NAMALWA (cell line): ENCODE data around the gene LLGL2.
"Not testable (repeated sequence)": the region's sequence is repeated elsewhere in the genome, so short reads cannot be mapped to it uniquely, and the experiment has no call there.

ENCODE experiments used
- DNase-seq: peaks from one replicate; pipeline ENCODE4 v3.0.0-alpha.2; 2015; ENCODE audit warnings: low spot score

LLGL2 gene

DNA sequence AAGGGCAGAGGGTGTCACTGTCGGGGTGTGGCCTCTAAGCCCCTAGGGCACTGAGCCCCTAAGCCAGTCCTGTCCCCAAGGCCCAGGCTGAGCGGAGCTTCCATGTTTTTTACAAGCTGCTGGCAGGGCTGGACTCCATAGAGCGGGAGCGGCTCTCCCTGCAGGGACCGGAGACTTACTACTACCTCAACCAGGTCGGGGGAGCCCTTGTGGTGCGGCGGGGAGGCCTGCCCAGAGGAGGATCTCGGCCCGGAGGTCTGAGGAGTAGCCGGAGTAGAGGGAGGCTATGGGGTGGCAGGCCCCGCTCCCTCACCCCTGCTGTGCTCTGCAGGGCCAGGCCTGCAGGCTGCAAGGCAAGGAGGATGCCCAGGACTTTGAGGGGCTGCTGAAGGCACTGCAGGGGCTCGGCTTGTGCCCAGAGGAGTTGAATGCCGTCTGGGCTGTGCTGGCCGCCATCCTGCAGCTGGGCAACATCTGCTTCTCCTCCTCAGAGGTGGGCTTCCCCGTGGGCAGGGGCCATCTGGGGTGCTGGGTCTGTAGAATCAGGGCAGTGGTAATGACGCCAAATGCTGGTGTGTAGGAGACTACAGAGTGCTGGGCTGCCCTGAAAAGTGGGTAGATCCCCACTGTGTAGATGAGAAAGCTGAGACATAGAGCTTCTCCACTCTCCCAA is 67.0 kb downstream of the LLGL2 start:
- no peak for DNase-seq

DNA sequence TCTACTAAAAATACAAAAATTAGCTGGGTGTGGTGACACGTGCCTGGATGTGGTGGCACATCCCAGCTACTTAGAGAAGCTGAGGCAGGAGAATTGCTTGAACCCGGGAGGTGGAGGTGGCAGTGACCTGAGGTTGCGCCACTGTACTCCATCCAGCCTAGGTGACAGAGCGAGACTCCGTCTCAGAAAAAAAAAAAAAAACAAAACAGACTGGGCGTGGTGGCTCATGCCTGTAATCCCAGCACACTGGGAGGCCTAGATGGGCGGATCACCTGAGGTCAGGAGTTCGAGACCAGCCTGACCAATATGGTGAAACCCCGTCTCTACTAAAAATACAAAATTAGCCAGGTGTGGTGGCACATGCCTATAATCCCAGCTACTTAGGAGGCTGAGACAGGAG is 67.9 kb downstream of the LLGL2 start:
- not testable (repeated sequence) for DNase-seq

DNA sequence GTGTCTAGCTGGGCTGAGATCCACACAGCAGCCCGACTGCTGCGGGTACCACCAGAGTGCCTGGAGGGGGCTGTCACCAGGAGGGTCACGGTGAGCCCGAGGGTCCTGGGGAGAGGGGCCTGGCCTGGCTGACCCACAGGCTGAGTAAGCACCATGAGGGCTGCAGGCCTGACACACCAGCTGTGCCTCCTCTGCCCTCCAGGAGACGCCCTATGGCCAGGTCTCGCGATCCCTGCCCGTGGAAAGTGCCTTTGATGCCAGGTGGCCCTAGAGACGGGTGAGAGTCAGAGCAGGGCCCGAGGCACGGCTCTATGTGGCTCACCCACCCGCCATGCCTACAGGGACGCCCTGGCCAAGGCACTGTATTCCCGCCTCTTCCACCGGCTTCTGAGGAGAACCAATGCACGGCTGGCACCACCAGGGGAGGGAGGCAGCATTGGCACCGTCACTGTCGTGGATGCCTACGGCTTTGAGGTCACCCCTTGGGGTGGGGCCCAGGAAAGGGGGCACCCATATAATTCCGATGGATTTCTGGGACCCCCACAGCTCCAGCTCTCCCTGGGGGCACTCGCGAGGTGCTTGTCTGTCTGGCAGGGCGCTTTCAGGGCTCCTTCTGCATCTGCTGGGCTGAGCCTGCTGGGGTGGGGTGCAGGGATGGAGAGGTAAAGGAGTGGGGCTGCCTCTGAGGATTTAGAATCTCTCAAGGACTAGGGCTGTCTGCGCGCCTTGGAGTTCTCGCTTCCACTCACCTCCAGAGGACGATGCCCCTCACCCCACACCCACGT is 69.2 kb downstream of the LLGL2 start:
- DNase-seq, result no peak

DNA sequence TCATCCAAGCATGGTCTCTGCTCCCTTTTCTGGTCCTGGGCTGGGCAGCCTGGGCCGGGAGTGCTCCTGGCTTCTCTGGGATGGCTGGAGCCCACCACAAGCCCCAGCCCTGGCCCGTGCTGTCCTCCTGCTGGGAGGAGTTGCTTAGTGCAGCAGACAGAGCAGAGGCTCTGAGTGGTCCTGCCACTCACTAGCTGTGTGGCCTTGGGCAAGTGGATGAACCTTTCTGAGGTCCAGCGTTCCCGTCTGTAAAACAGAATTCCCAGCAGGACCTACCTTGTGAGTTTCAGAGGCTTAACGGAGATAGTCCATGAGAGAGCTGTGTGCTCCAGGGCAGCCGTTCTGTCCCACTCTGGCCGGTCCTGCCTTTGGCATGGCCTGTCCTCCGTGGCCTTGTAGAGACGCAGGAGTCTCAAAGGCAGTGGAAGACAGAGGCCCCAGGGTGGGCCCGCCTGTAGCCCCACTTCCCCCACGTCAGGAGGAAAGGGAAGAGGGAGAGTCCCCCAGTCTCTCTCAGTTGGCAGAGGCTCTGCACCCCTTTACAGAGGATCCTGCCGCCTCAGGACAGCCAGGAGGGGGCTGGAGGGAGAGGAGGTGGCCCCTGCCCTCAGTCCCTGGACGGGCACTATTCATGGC is 69.9 kb downstream of the LLGL2 start:
- no peak for DNase-seq

DNA sequence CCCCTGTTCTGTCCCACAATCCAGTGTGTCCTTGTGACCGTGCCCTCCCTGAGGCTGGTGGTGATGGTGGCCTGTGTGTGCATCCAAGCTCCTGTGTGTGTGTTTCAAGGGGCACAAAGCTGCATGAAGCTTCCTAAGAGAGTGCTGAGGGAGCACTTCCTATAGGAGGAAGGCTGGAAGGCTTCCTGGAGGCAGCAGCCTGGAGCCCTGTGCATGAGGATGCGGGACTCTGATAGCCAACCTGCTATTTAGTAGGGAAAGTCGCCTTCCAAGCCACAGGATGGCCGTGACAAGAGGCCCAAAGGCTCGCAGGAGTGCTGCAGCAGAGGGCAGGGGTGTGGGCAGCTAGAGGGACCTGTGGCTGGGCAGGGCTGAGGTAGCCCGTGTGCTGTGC is 70.4 kb downstream of the LLGL2 start:
- DNase-seq, result no peak

DNA sequence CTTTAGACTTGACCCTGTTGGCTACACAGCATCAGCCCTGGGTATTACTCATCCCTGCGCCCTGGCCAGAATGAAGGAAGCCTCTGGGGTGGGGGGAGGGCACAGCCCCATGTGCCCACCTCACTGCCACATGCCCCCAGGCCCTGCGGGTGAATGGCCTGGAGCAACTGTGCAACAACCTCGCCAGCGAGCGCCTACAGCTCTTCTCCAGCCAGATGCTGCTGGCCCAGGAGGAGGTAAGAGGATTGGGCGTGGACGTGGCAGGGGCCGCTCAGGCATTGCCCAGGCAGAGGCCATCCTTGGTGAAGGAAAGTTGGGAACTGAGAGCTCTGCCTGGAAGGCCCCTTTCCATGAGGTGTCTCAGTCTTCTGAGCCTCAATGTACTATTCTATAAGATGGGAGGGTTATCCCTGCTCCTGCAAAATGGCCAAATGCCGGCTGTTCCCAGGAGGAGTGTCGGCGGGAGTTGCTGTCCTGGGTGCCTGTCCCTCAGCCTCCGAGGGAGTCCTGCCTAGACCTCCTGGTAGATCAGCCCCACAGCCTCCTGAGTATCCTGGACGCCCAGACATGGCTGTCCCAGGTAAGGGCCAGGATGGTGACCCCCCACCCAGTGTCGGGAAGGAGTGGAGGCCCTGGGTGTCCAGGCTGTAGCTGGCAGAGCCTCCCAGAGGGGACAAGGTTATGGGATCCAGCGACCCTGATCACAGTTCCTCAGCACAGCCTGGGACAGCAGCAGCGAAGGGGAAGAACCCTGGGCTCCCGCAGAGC is 71.0 kb downstream of the LLGL2 start:
- no peak for DNase-seq

DNA sequence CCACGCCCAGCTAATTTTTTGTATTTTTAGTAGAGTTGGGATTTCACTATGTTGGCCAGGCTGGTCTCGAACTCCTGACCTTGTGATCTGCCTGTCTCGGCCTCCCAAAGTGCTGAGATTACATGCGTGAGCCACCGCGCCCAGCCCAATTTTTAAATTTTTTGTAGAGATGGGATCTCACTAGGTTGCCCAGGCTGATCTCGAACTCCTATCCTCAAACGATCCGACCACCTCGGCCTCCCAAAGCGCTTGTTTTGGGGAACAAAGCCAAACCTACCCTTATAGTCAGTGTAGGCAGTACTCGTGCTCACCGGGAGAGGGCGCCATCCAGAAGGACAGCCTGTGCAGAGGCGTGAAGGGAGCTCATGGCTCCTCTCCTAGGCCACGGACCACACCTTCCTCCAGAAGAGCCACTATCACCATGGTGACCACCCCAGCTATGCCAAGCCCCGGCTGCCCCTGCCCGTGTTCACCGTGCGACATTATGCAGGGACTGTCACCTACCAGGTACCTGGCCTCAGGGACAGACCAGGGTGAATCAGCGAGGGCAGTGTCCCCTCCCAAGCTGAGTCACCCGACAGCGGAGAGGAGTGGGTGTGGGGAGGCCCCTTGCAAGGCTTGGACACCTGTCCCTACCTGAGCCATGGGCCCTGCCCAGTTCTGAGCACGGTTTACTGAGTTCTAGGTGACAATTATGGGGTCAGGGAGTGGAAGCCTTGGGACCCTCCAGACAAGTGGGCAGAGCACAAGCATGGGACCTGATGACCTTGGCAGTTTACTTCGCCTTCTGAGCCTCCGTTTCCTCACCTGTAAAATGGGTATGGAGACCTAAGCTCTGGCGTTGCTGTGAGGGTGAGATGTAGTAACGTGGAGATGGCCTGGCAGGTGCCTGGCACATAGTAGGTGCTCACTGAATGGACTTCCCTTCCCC is 75.8 kb downstream of the LLGL2 start:
- DNase-seq, result peak; percentile 80

DNA sequence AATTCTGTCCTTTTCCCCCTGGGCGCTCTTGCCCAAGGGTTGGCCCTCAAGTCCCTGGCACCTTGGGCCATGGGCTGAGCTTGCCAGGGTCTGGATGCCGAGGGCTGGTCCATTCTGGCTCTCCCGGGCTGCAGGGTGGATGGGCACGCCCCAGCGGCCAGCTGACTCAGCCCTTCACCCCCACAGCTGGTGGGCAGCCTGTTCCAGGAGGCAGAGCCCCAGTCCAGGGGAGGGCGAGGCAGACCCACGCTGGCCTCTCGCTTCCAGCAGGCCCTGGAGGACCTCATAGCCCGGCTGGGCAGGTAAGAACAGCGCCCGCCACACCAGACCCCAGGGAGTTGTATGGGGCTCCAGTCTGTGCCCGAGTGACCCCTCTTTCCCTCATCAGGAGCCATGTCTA is 77.1 kb downstream of the LLGL2 start:
- DNase-seq, result no peak

DNA sequence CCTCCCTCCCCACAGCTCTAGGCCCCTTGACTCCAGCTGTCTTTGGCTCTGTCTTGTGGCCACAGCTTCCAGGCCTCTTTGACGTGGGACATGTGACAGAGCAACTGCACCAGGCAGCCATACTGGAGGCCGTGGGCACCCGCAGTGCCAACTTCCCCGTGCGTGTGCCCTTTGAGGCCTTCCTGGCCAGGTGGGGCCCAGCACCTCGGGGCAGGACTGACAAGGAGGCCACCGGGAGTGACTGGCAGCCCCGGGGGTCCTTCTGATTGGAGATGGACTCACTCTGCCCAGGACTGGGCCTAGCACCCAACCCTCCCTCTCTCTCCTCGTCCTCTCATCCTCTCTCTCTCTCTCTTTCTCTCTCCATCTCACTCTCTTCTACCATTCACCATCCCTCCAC is 77.6 kb downstream of the LLGL2 start:
- no peak for DNase-seq

DNA sequence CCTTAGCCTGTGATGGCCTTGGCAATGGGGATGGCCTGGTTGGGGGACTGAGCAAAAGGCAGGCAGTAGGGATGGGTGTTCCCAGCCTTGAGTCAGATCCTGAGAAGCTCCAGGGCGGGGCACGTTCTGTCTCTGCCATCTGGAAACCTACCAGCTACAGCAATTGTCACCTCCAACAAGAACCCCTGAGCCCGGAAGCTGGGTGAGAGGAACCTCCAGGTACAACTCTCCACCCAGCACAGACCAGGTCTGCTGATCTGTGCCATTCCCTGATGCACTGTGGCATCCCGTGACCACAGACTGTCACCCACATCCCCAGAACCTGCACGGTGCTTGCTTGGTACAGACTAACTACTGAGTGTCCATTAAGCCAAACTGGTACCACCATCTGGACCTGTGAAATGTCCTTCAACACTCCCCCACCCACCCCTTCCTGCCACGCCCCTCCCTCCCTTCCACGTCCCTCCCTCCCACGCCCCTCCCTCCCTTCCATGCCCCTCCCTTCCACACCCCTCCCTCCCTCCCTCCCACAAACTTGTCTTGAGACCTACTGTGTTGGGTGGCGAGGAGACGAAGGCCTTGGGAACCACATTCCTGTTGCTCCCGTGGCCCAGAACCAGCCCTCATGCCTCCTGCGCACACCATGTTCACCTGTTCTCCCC is 78.7 kb downstream of the LLGL2 start:
- no peak for DNase-seq

DNA sequence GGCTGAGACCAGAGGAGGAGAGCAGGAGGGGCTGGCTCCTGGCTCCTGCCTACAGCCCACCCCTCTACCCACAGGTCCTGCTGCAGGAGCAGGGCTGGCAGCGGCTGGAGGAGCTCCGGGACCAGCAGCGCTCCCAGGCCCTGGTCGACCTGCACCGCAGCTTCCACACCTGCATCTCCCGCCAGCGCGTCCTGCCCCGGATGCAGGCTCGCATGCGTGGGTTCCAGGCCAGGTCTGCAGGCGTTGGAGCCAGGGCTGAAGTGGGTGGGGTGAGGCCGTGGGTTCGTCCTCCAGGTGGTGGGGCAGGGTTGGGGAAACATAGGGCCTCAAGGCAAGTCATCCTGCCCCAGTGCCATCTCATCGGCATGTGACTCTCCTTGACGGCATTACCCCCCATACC is 80.3 kb downstream of the LLGL2 start:
- DNase-seq, result no peak

DNA sequence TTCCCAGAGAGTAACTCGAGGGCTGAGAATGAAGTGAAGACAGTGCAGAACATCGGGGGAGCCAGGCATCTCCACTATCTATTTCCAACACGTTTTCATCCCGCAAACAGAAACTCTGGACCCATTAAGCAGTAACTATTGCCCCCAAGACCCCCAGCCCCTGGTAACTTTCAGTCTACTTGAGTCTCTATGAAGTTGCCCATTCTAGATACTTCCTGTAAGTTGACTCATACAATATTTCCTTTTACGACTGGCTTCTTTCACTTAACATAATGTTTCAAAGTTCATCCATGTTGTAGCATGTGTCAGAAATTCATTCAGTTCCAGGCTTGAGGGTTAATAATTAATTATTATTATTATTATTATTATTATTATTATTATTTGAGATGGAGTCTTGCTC is 81.6 kb downstream of the LLGL2 start:
- no peak for DNase-seq

DNA sequence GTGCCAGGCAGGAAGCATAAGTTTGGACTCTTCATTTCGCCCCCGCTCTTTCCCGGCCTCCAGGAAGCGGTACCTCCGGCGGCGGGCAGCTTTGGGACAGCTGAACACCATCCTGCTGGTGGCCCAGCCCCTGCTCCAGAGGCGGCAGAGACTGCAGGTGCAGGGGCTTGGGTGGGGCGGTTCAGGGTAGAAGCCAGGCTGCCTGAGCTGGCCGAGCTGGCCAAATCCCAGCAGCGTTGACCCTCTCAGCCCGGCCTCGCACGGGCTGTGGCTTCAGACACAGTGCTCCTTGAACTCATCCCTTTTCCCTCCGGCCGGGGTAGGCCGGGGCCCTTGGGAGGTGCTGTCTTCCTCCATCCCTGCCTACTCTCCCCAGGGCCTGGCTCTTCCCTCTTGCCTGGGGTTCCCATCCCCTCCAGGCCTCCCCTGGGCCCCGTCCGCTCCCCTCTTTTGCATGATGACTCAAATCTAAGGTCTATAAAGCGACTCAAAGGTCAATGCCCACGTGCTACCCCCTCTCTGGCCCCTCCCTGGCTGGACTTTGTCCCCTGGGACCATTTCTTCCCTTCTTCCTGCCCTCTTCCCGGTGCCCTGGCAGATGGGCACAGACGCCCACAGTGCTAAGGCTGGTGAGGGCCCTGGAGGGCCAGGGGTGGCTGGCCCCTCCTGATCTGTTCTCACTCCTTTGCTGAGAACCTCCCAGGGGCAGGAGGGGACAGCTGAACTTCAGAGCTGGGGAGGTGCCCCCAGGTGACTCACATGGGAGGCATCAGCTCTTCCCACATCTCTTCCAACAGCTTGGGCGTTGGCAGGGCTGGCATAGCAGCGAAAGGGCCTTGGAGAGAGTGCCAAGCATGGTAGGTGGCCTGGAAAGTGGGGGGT is 84.8 kb downstream of the LLGL2 start:
- DNase-seq, result no peak

DNA sequence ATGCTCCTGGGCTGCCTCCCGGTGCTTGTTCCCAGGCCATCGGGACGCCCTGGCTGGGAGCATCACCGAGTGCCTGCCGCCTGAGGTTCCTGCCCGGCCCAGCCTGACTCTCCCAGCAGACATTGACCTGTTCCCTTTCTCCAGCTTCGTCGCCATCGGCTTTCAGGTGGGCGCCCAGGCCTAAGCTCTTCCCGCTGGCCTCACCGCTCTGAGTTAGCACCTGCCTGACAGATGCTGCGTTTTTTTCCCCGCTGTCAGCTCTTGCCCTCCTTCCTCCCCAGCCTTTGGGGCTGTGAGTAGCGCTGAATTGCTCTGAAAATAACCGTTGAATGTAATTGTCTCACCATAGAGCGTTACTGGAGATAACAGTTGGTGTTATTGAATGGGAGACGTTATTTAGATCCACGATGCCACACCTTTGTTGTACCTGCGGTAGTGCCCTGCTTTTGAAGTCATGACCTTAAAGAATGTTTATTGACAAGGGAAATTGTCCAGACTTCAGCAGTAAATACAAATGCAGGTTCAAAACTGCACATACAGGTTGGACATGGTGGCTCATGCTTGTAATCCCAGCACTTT is 86.4 kb downstream of the LLGL2 start:
- no peak for DNase-seq

DNA sequence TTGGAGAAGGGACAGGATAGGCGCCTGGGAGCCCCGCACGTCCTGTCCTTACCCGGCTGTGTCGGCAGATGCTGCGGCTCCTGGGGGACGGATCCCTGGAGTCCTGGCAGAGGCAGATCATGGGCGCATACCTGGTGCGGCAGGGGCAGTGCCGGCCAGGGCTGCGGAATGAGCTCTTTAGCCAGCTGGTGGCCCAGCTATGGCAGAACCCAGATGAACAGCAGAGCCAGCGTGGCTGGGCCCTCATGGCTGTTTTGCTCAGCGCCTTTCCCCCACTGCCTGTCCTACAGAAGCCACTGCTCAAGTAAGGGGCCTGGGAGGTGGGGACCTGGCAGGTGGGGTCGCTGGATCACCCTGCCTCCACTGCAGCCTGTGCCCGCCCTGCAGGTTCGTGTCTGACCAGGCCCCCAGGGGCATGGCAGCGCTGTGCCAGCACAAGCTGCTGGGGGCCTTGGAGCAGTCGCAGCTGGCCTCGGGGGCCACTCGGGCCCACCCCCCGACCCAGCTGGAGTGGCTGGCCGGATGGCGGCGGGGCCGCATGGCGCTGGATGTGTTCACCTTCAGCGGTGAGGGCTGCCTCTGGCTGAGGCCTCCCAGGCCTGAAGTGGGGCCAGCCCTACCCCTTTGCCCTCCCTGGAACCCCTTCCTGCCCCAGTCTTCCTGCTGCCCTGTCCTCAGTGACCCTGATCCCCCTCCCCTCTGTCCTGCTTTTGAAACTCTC is 87.6 kb downstream of the LLGL2 start:
- DNase-seq, result no peak

DNA sequence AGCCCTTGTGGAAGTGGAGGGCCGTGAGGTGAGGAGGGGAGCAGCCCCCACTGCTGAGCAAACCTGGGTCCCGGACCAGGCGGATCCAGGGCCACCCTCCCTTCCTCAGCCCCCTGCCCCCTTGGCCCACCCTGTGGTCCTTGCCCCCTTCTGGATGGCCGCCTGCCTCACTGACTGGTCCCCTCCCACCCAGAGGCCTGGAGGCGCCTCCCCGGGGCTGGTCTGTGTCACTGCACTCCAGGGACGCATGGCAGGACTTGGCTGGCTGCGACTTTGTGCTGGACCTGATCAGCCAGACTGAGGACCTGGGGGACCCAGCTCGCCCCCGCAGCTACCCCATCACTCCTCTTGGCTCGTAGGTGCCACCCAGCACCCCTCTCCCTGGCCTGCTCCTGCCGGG is 88.5 kb downstream of the LLGL2 start:
- DNase-seq, result peak; percentile 37

DNA sequence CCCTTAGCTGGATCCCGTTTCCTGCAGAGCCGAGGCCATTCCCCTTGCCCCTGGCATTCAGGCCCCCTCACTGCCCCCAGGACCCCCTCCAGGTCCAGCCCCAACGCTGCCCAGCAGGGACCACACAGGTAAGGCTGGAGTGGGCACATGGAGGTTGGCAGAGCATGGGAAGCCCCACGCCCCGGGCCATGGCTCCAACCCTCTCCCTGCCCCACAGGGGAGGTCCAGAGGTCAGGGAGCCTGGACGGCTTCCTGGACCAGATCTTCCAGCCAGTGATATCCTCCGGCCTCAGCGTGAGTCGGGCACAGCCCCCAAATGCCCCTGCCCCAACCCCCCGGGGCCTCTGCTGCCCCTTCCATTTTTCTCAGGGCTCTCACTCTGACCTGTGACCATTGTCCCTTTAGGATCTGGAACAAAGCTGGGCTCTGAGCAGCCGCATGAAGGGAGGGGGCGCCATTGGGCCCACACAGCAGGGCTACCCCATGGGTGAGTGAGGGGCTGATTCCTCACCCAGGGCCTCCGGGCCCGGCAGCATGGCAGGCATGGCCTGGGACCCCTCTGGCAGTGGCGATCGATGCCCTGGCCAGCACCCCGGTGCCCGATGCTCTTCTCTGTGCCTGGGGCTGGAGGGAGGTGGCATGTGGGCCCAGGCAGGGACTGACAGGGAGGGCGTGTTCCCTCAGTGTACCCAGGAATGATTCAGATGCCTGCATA is 89.2 kb downstream of the LLGL2 start:
- no peak for DNase-seq

DNA sequence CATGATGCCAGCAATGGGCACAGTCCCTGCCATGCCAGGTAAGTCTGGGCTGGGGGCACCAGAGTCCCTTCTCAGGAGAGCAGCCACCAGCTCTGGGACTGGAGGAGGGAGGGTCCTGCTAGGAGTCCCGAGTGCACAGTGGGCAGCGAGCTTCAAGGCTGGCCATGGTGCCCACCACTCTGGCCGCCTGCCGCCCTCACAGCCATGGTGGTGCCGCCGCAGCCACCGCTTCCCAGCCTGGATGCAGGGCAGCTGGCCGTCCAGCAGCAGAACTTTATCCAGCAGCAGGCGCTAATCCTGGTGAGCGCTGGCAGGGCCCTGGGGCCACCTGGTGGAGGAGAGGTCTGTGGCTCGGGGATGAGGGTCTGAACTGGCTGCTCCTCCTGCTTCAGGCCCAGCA is 89.8 kb downstream of the LLGL2 start:
- no peak for DNase-seq
